Left colon (tissue), 2 donors: ENCODE measurements around the gene CBLC. TPM values are rescaled to one million over a fixed set of nuclear protein-coding genes. Genes with fewer than 3 reads are reported as not detected.

Experiments
- ATAC-seq: fragments of 200-7000 bp; cut with Tn5 transposase; one replicate; pipeline ENCODE4 v1.9.1; 2020; ENCODE audit warnings: mild to moderate bottlenecking, moderate library complexity
- DNase-seq, 2 donors: peaks; one replicate each; pipeline ENCODE4 v3.0.0-alpha.2; 2020
- intact Hi-C, 2 donors: fragments of 100-400 bp; cut with DNase I in 1 of 2; cut with micrococcal nuclease in 1 of 2; formaldehyde crosslinking; loops; one replicate each; pipeline versions ENCODE4 v1.11.2 to v1.14.0; 2022; cut with DNase I, micrococcal nuclease
- long read RNA-seq: library from polyadenylated mRNA; unstranded; transcript quantifications from one replicate; pipeline ENCODE4 v2.0.0, GENCODE V29; 2021
- total RNA-seq, 2 donors: library from RNA; stranded (reverse); fragmentation: NEBNext Ultra II Directional; extraction: Animal tissue kit (Norgen Biotek cat#: 25700); gene quantifications; one replicate each; pipeline ENCODE4 v1.2.1, GENCODE V29; 2021
- donor health status: DM: no; HTN: no; CAD: no.
- donor health status: DM: yes; HTN: yes; CAD: no.

The CBLC gene, protein sequence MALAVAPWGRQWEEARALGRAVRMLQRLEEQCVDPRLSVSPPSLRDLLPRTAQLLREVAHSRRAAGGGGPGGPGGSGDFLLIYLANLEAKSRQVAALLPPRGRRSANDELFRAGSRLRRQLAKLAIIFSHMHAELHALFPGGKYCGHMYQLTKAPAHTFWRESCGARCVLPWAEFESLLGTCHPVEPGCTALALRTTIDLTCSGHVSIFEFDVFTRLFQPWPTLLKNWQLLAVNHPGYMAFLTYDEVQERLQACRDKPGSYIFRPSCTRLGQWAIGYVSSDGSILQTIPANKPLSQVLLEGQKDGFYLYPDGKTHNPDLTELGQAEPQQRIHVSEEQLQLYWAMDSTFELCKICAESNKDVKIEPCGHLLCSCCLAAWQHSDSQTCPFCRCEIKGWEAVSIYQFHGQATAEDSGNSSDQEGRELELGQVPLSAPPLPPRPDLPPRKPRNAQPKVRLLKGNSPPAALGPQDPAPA
- 10 to 100 TPM; 79.1 to 84.4 TPM for total RNA-seq
- long read RNA-seq, transcript CBLC-201 (11 exons, 1,579 nt): major isoform, 88 of 116 reads
- long read RNA-seq, transcript CBLC-202 (10 exons, 1,441 nt): minor isoform, 10 of 116 reads
- long read RNA-seq, partial matches to known transcripts: 4 of 116 reads
- long read RNA-seq, other reads (novel, unspliced or antisense): 14 of 116 reads

- peak; percentile 82 for ATAC-seq
- intact Hi-C loops: loop anchor here in 1 of 2 donors (10.0 kb wide), 1 partner anchor 53 kb away; no protein-coding TSS in a partner anchor
- DNase-seq: peak; percentile 91 to 96
Observed at GRCh38 chr19:44777715-44778347, at the start of gene CBLC. CBLC (plus strand) TSS chr19:44777890; CDS start chr19:44777932, 42 bp downstream.

GRCh38 chr19:44728178-44728577 lies 49.5 kb upstream of the CBLC start:
- intact Hi-C loops: loop anchor here in 1 of 2 donors (10.0 kb wide), 1 partner anchor 47 kb away; the partner anchor contains the start of gene CBLC
- DNase-seq: no peak
- no peak for ATAC-seq

- intact Hi-C loops: loop anchor here in 1 of 2 donors (10.0 kb wide), 1 partner anchor 45 kb away; the partner anchor contains the start of gene CBLC
- DNase-seq (no peak), ATAC-seq (no peak)
Observed at GRCh38 chr19:44729516-44730033, 48.1 kb upstream of the CBLC start.

- intact Hi-C loops: no loop called here
- DNase-seq: peak in 1 of 2 donors; percentile 57
- peak; percentile 75 for ATAC-seq
Observed at GRCh38 chr19:44731081-44731480, 46.6 kb upstream of the CBLC start.

GRCh38 chr19:44731622-44732021 lies 46.1 kb upstream of the CBLC start:
- intact Hi-C loops: no loop called here
- no peak for ATAC-seq
- no peak for DNase-seq

DNA sequence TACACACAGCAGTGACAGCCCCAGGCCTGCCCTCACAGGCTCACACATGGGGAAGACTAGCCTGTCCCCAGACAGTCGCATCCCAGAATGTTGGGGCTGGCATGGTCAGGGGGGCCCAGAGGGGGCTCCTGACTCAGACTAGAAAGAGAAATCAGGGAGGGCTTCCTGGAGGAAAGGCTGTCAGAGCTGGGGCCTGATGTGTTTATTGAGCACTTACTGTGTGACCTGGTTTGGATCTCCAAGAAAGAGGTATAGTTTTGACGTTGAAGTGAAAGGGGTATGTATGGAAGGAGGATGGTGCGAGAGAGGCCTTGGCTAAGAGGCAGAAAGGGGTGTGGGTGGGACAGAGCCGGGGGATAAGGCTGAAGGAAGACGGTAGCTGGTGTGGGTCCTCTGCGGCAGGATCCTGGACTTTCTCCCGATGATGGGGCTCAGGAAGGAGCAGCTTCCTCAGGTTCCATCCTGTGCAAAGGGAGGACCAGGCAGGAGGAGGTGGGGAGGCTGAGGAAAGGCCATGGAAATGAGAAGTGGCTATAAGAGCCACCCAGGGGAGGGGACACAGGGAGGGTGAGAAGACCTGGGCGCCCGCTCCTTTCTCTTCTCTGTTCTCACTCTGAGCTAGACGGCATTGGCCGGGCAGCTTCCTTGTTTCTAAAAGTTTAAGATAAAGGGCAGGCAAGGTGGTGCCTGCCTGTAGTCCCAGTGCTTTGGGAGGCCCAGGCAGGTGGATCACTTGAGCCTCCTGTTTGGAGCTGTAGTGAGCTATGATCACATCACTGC lies 45.3 kb upstream of the CBLC start:
- ATAC-seq (peak; percentile 13), DNase-seq (peak in 1 of 2 donors; percentile 30)
- intact Hi-C loops: no loop called here

DNA sequence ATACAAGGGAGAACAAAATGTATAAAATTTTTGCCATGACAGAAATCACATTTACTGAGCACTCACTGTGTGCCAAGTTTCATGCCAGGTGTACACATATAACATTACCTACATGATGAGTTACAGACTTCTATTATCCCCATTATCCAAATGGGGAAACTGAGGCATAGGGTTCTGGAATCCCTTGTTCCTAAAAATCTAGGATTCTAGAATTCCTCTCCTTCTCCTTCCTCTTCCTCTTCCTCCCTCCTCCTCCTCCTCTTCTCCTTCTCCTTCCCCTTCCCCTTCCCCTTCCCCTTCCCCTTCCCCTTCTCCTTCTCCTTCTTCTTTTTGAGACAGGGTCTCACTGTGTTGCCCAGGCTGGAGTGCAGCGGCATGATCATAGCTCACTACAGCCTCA lies 43.3 kb upstream of the CBLC start:
- no peak for ATAC-seq
- no peak for DNase-seq
- intact Hi-C loops: no loop called here

GRCh38 chr19:44735011-44735410 lies 42.7 kb upstream of the CBLC start:
- ATAC-seq (peak; percentile 59), DNase-seq (no peak)
- intact Hi-C loops: no loop called here

DNA sequence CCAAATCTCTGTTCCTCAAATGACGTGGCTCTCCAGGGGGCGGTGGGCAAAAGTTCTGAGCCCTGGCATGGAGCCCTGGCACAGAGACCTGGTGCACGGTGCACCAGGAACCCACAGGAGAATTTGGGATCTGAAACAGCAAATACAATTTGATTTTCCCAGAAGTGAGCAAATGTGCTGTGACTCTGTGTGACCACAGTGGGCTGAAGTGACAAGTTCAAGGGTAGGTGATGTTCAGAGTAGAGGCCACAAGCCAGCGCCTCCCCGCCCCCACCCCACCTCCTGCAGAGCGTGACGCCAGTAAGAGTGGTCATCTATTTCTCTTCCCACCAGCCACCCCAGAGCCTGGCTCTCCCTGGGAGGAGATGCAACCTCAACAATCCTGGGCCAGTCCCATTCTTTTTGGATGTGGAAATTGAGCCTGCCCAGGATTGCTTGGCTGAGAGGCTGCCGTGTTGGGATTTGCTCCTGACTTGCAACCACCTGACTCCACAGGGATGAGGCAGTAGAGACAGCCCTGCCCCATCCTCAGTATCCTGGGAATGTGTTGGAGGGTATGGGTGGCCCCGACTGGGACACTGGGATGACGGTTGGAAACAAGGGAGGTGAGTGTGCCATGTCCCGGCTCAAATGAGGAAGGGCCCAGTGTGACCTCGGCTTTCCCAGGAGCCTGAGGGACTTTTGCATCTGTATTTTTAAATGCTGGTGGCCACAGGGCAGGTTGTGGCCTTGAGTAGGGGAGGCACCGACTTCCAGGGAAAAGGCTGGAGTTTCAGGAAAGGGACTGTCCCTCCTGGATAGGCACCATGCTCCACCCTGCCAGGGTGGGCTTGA lies 40.2 kb upstream of the CBLC start:
- intact Hi-C loops: no loop called here
- peak; percentile 8 to 25 for DNase-seq
- ATAC-seq: no peak

DNA sequence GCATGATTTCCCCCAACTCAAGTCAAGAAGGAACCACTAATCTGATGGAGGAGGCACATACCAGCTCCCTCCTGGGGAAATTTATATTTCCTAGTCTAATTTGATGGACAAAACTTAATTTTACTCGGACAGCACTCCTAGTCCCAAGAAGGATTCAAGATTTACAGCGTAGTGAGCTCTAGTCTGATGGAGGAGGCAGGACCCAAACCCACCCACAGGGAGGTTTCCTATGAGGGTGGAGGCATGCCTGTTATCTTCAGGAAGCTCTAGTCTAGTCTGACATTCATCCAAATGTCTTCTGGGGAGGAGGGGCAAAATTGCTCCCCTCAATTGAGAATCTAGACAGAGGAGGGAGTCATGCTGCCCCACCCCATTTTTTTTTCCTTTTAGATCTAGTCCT lies 39.6 kb upstream of the CBLC start:
- no peak for DNase-seq
- intact Hi-C loops: no loop called here
- no peak for ATAC-seq

- peak; percentile 29 for ATAC-seq
- intact Hi-C loops: no loop called here
- DNase-seq: peak; percentile 55 to 74
Observed at GRCh38 chr19:44738603-44739558, 38.8 kb upstream of the CBLC start.

GRCh38 chr19:44740351-44740824 lies 37.3 kb upstream of the CBLC start:
- no peak for ATAC-seq
- peak in 1 of 2 donors; percentile 36 for DNase-seq
- intact Hi-C loops: no loop called here

- DNase-seq (peak in 1 of 2 donors; percentile 58), ATAC-seq (peak; percentile 17)
- intact Hi-C loops: no loop called here
Observed at GRCh38 chr19:44741258-44741731, 36.4 kb upstream of the CBLC start.

DNA sequence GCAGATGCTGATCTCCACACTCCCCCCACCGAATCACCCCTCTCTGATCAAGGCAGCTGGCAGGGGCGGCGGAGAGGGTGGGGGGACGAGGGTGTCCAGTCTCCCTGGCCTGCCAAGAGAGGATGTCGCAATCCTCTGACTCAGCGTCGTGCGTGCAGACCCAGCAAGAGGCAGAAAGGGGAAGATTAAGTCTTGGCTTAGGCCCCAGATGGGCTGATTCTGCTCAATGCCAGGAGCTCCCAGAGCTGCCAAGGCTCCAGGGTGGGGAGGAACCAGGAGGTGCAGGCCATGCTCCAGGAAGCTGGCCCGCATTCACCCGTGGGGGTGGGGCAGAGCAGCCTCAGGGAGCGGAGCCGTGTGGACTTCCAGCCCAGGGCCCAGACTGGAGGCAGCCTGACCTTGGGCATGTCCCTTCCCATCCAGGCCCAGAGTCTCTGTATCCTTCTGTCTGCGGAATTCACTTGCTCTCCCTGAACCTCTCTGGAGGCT lies 35.8 kb upstream of the CBLC start:
- ATAC-seq (peak; percentile 80), DNase-seq (peak; percentile 97 to 99)
- intact Hi-C loops: no loop called here

GRCh38 chr19:44742330-44743061 lies 35.2 kb upstream of the CBLC start:
- intact Hi-C loops: no loop called here
- peak; percentile 28 to 43 for DNase-seq
- no peak for ATAC-seq
